ENCODE data around the gene RHBDL1. TPM values are rescaled to one million over a fixed set of nuclear protein-coding genes. Genes with fewer than 3 reads are reported as not detected.
A peak's percentile ranks its signal among the peaks of the same experiment; 100 is the strongest.

RHBDL1 gene
- total RNA-seq, 1 experiment from 2014 or later = 12.7 TPM

DNA sequence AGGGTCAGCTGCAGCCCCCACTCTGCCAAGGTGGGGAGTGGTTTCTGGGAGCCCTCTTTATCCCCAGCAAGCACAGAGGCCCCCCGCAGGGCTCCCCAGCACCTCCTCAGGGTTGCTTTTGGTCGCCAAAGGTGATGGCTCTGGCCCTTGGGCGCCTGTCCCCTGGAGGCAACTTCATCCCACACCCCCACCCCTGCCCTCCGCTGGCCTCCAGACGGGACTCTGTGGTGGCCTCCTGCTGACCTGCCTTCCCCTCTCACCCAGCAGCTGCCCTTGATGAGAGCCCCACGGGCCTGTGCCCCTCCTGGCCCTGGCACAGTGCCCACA, 15.4 kb upstream of the RHBDL1 start:
- BruUV-seq (replicated peaks) = no TSS peak
- ChIA-PET RAD21 (ENCODE audit: low non-redundant PET in 1 of 2, low total read pairs in 2 of 2, uncharacterized antibody in 2 of 2, unreplicated experiment in 2 of 2) (no interaction called here), CTCF (interaction anchor here (1.0 to 2.6 kb wide), 3 partner anchors 12 to 81 kb away, joined by 3 to 13 read pairs (median 3); partner anchors contain the start of genes METTL26 and WDR90), POLR2A (interaction anchor here (1.9 kb wide), 1 partner anchor 9 kb away, joined by 4 read pairs; no protein-coding TSS in a partner anchor)
- Histone ChIP-seq H3K4me1 (ENCODE audit: control insufficient read depth in 1 of 2, insufficient read depth in 2 of 2, low read length in 2 of 2) (peaks cover 3 to 9% of the 10 kb centered on the region in 2 experiments; a peak in 2 of 4 replicates), H2AFZ (ENCODE audit: low read depth, low read length, poor library complexity, severe bottlenecking) (no peak overlapping the region), H3K4me2 (ENCODE audit: low read length) (peak overlapping the region; percentile 21; the same call in 1 of the 2 replicates), H3K27ac (ENCODE audit: low read depth, low read length) (peak overlapping the region; percentile 64; the same call in 1 of the 2 replicates), H3K9ac (ENCODE audit: low read length) (no peak overlapping the region), H3K27me3 (ENCODE audit: insufficient read depth, low read length) (no peaks in the 10 kb centered on the region), H4K20me1 (ENCODE audit: insufficient read depth) (no peaks in the 10 kb centered on the region), H3K9me2 (ENCODE audit: insufficient read depth) (no peaks in the 10 kb centered on the region), H3K36me3 (ENCODE audit: control insufficient read depth in 1 of 2, insufficient read depth in 2 of 2, low read length in 2 of 2) (no peaks in the 10 kb centered on the region), H3K4me3 (replicated peaks in 1 of 2; ENCODE audit: low read depth in 1 of 2, low read length in 2 of 2) (no peak overlapping the region), H3K79me2 (ENCODE audit: insufficient read depth, low read length) (no peaks in the 10 kb centered on the region), H3K9me3 (ENCODE audit: control insufficient read depth in 1 of 2, insufficient read depth in 1 of 2, low read depth in 1 of 2, low read length in 2 of 2) (no peaks in the 10 kb centered on the region)
- DNase-seq (ENCODE audit: low read depth, low spot score) = no peak
- ATAC-seq = no peak
- intact Hi-C loops (cut with micrococcal nuclease) = loop anchor here (2.0 kb wide), 1 partner anchor 81 kb away; no protein-coding TSS in a partner anchor
- TF ChIP-seq, protein P1, sequence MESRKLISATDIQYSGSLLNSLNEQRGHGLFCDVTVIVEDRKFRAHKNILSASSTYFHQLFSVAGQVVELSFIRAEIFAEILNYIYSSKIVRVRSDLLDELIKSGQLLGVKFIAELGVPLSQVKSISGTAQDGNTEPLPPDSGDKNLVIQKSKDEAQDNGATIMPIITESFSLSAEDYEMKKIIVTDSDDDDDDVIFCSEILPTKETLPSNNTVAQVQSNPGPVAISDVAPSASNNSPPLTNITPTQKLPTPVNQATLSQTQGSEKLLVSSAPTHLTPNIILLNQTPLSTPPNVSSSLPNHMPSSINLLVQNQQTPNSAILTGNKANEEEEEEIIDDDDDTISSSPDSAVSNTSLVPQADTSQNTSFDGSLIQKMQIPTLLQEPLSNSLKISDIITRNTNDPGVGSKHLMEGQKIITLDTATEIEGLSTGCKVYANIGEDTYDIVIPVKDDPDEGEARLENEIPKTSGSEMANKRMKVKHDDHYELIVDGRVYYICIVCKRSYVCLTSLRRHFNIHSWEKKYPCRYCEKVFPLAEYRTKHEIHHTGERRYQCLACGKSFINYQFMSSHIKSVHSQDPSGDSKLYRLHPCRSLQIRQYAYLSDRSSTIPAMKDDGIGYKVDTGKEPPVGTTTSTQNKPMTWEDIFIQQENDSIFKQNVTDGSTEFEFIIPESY (IDR thresholded peaks at IDR 0.05; ENCODE audit: extremely low read depth, insufficient replicate concordance, low read length) = no peak
- TF ChIP-seq EZH2 (IDR thresholded peaks at IDR 0.05) (no peak), SP1 (IDR thresholded peaks at IDR 0.05; ENCODE audit: low read depth) (no peak), CBX3 (IDR thresholded peaks at IDR 0.05; ENCODE audit: low read depth) (no peak), CEBPB (IDR thresholded peaks at IDR 0.05; ENCODE audit: low read depth) (no peak), POLR2AphosphoS5 (IDR thresholded peaks at IDR 0.05; ENCODE audit: low read depth, low read length) (no peak), POLR2A (IDR thresholded peaks at IDR 0.05; ENCODE audit: borderline replicate concordance, extremely low read depth, insufficient read depth, insufficient read length) (no peak)

Measured in HCT116 (cell line).